Right lobe of liver (tissue), 6 donors: ENCODE results near the gene CPSF4. TPM values are rescaled to one million over a fixed set of nuclear protein-coding genes. Genes with fewer than 3 reads are reported as not detected.

Experiments
- ATAC-seq, 4 donors: fragments of 200-7000 bp; cut with Tn5 transposase; one replicate each; pipeline ENCODE4 v1.9.1; 2020; ENCODE audit warnings: mild to moderate bottlenecking in 4 of 4, moderate library complexity in 4 of 4
- DNase-seq, 3 donors: peaks; one replicate each; pipeline ENCODE4 v3.0.0-alpha.2; 2020
- H3K27ac ChIP-seq, 3 donors: fragments of 200-600 bp; one replicate each; pipeline ENCODE4 v1.8.0; 2022
- H3K27me3 ChIP-seq, 2 donors: fragments of 200-600 bp; one replicate each; pipeline ENCODE4 v1.8.0; 2022
- H3K36me3 ChIP-seq, 4 donors: fragments of 200-600 bp; sonication (generic) in 1 of 4; one replicate each; pipeline versions ENCODE4 v1.5.1 to v1.8.0; 2017 to 2022; ENCODE audit warnings: control low read depth in 1 of 4
- H3K4me1 ChIP-seq, 4 donors: fragments of 200-600 bp; sonication (generic) in 1 of 4; one replicate each; pipeline versions ENCODE4 v1.5.1 to v1.8.0; 2017 to 2022; ENCODE audit warnings: control low read depth in 1 of 4
- H3K4me3 ChIP-seq, 3 donors: fragments of 200-600 bp; one replicate each; pipeline ENCODE4 v1.8.0; 2022
- H3K9me3 ChIP-seq, 4 donors: fragments of 200-600 bp; sonication (generic) in 1 of 4; one replicate each; pipeline versions ENCODE4 v1.5.1 to v1.8.0; 2017 to 2022; ENCODE audit warnings: control low read depth in 1 of 4
- CTCF ChIP-seq, 4 donors: fragments of 200-600 bp in 3 of 4; fragments of 450-650 bp in 1 of 4; IDR thresholded peaks; one replicate each; pipeline versions ENCODE4 v1.5.1 to v1.8.0; 2016 to 2022; ENCODE audit warnings: antibody characterized with exemption in 4 of 4, mild to moderate bottlenecking in 2 of 4
- POLR2A ChIP-seq: fragments of 450-650 bp; IDR thresholded peaks from one replicate; pipeline ENCODE4 v1.6.1; 2017; ENCODE audit warnings: antibody characterized with exemption, mild to moderate bottlenecking
- WGBS: methylation state at CpG from one replicate; pipeline ENCODE4 v1.1.6; 2018; ENCODE audit warnings: low coverage, low lambda C conversion rate; ENCODE audit not compliant: insufficient coverage; ENCODE audit errors: missing lambda C conversion rate; 5-methylcytosine and 5-hydroxymethylcytosine counted together
- intact Hi-C, 2 donors: fragments of 100-400 bp; cut with DNase I; formaldehyde crosslinking; loops; one replicate each; pipeline versions ENCODE4 v1.11.2 to v1.14.1; 2022
- total RNA-seq, 6 experiments: library from RNA; depleted of rRNA in 2 of 6; stranded (reverse); fragments of >200 nt in 2 of 6; fragmentation: NEBNext Ultra II Directional in 3 of 6; extraction: Animal tissue kit (Norgen Biotek cat#: 25700) in 3 of 6; gene quantifications; one replicate each; pipeline versions ENCODE4 v1.1.0 to v1.2.4, GENCODE V29; 2016 to 2023
- donor health status: DM: no; HTN: yes; CAD: no.
- donor health status: DM: no; HTN: no; CAD: no.
- donor health status: DM: no; HTN: no; CAD: no.
- donor health status: DM: no; HTN: yes; CAD: no.
- donor health status: DM: no; HTN: yes; CAD: no.

CPSF4 gene
- total RNA-seq, 6 experiments from 2014 or later: 10.1 to 16.7 (median 12.0) TPM

DNA sequence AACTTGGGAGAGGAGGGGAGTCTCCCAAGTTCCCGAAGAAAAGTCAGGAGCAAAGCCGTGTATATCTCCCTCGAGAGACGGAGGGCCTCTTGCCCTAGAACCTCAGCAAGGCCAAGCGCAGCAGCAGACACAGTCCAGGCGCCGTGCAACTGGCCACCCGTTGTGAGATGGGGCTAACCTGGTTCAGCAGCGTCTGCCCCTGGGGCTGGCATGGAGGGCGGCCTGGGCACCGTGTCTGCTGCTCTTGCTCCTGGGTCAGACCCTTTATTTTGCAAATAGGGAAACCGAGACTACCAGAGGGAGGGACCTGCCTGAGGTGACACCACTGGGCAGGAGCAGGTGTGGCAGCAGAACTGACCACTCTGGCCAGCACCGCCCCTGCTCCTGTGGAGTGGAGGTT lies 13.8 kb downstream of the CPSF4 start:
- TF ChIP-seq POLR2A: no peak
- H3K36me3 ChIP-seq: peaks cover 0 to 56% (median 6%) of the 10 kb centered on the region in 4 donors
- no peak overlapping the region for H3K4me3 ChIP-seq
- intact Hi-C loops: no loop called here
- no peak overlapping the region for H3K27ac ChIP-seq
- no peaks in the 10 kb centered on the region for H3K9me3 ChIP-seq
- WGBS: 100% methylated on average over 1 of the region's 13 CpGs
- ATAC-seq: no peak
- H3K27me3 ChIP-seq: no peaks in the 10 kb centered on the region
- no peak for DNase-seq
- H3K4me1 ChIP-seq: no peaks in the 10 kb centered on the region

DNA sequence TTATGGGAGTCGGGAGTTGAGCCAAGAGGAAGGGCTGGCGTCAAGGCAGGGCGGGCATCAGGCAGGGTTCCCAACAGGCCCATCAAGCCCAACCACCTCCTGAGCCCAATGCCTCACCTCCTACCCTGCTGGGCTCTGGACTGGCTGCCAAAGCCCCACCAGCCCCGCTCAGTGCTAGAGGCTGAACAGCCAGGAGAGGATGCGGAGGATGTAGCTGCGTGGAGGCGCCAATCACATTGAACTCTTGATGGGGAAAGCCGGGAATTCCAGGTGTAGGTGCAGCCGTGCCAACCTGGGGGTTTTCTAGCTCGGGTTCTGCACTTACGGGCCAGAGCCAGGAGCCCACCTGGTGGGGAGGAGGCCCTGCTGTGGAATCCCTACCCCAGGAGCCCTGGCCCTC lies 14.4 kb downstream of the CPSF4 start:
- WGBS: 95% methylated on average over 3 of the region's 11 CpGs
- no peak for TF ChIP-seq POLR2A
- no peak for TF ChIP-seq CTCF (IDR thresholded peaks at IDR 0.05)
- Histone ChIP-seq H3K4me1 (no peaks in the 10 kb centered on the region), H3K9me3 (no peaks in the 10 kb centered on the region), H3K27me3 (no peaks in the 10 kb centered on the region), H3K36me3 (peaks cover 0 to 57% (median 7%) of the 10 kb centered on the region in 4 donors), H3K4me3 (no peak overlapping the region), H3K27ac (no peak overlapping the region)
- DNase-seq (no peak), ATAC-seq (peak in 1 of 4 donors; percentile 10)
- intact Hi-C loops: no loop called here

- no peaks in the 10 kb centered on the region for H3K27me3 ChIP-seq
- TF ChIP-seq CTCF (IDR thresholded peaks at IDR 0.05): no peak
- no peak for TF ChIP-seq POLR2A
- WGBS: 97% methylated on average over 4 of the region's 9 CpGs
- intact Hi-C loops: no loop called here
- no peaks in the 10 kb centered on the region for H3K9me3 ChIP-seq
- no peak for DNase-seq
- no peak overlapping the region for H3K27ac ChIP-seq
- H3K4me1 ChIP-seq: no peaks in the 10 kb centered on the region
- no peak for ATAC-seq
- no peak overlapping the region for H3K4me3 ChIP-seq
- peaks cover 0 to 54% (median 18%) of the 10 kb centered on the region in 4 donors for H3K36me3 ChIP-seq
Observed at GRCh38 chr7:99455874-99456273, 17.1 kb downstream of the CPSF4 start.

DNA sequence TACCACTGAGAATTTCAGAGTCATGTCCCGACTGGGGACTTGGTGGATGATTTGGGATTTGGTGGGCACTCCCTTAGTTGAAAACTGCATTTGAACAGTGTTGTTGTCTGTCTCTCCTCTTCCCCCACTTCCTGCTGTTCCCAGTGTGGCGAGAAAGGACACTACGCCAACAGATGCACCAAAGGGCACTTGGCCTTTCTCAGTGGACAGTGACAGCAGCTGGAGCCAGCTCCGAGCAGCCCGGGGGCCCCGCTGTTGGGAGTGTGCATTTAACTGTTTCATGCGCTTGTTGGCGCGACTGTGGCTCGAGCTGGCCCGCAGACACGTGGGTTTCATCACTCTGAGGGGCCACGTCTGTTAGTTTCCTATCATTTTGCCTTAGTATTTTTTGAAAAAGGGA lies 17.5 kb downstream of the CPSF4 start:
- Histone ChIP-seq H3K27me3 (no peaks in the 10 kb centered on the region), H3K36me3 (peaks cover 0 to 52% (median 18%) of the 10 kb centered on the region in 4 donors), H3K4me3 (no peak overlapping the region), H3K27ac (no peak overlapping the region), H3K9me3 (no peaks in the 10 kb centered on the region), H3K4me1 (no peaks in the 10 kb centered on the region)
- TF ChIP-seq CTCF (IDR thresholded peaks at IDR 0.05) (no peak), POLR2A (no peak)
- intact Hi-C loops: no loop called here
- WGBS: 60% methylated on average over 7 of the region's 13 CpGs
- DNase-seq (no peak), ATAC-seq (no peak)

DNA sequence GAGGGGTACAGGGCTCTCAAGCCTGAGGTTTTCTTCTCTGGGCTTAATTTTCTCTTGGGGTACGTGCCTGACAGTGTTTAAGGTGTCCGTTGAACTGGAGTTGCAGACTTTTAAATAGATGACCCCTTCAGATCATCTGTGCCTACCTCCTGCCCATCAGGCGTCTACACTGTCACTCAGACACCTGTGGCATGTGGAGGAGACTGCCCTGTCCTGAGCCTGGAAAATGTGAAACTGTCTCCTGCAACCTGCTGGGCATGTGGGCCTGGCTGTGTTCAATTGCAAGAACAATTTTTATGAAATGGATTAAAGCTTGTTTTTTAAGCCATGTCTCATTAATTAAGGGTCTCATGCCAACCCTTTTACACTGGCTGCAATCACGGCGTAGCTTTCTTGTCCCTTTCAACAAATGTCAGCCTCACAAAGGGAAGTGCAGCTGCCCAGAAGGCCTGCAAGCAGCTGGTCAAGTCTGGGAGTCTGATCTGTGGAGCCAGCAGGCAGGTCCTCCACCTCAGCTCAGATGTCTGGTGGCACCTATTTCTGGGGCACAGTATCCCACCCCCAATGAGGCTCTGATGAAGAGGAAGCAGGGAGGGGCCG lies 18.4 kb downstream of the CPSF4 start:
- Histone ChIP-seq H3K4me3 (no peak overlapping the region), H3K36me3 (peaks cover 0 to 46% (median 18%) of the 10 kb centered on the region in 4 donors), H3K27ac (no peak overlapping the region), H3K4me1 (no peaks in the 10 kb centered on the region), H3K27me3 (no peaks in the 10 kb centered on the region), H3K9me3 (no peaks in the 10 kb centered on the region)
- DNase-seq: no peak
- 100% methylated on average over 2 of the region's 6 CpGs for WGBS
- TF ChIP-seq CTCF (IDR thresholded peaks at IDR 0.05) (no peak), POLR2A (no peak)
- peak in 1 of 4 donors; percentile 4 for ATAC-seq
- intact Hi-C loops: no loop called here
